ENCODE measurements around the gene UBAC1.

The UBAC1 gene

GRCh38 chr9:135998410-135999071, 37.4 kb upstream of the UBAC1 start (continued):
- TF ChIP-seq ZNF580 (tag by site-specific recombination; IDR thresholded peaks at IDR 0.05) (no peak), PRDM2 (tag by site-specific recombination; IDR thresholded peaks at IDR 0.05; ENCODE audit: borderline replicate concordance) (no peak), ZSCAN16 (tag by site-specific recombination; IDR thresholded peaks at IDR 0.05) (no peak), ZNF747 (tag by site-specific recombination; IDR thresholded peaks at IDR 0.05) (no peak), ZNF416 (tag by site-specific recombination; IDR thresholded peaks at IDR 0.05) (no peak), OVOL3 (tag by site-specific recombination; IDR thresholded peaks at IDR 0.05) (no peak)

- CTCF ChIA-PET: interaction anchor here (1.3 kb wide), 1 partner anchor 30 kb away, joined by 6 read pairs; no protein-coding TSS in a partner anchor
- Histone ChIP-seq H3K36me3 (ENCODE audit: control insufficient read depth in 2 of 2, insufficient read depth in 1 of 2, low read length in 2 of 2) (no peaks in the 10 kb centered on the region), H3K27ac (ENCODE audit: extremely low read depth, low read depth, low read length) (no peak overlapping the region), H3K4me1 (ENCODE audit: control insufficient read depth, insufficient read depth, low read length) (peaks cover 2% of the 10 kb centered on the region; the same call in 1 of the 2 replicates), H3K9me3 (ENCODE audit: control insufficient read depth, insufficient read depth, low read depth, low read length) (no peaks in the 10 kb centered on the region), H3K4me3 (ENCODE audit: low read depth, low read length) (no peak overlapping the region)
- POLR2A ChIA-PET: no interaction called here
- no peak for TF ChIP-seq ZBTB10 (tag by site-specific recombination; IDR thresholded peaks at IDR 0.05)
- no peak for TF ChIP-seq ZNF580 (tag by site-specific recombination; IDR thresholded peaks at IDR 0.05)
- no peak for TF ChIP-seq ELK4 (IDR thresholded peaks at IDR 0.05; ENCODE audit: borderline replicate concordance, low read depth, low read length)
- no peak for TF ChIP-seq ZNF37A (tag by site-specific recombination; IDR thresholded peaks at IDR 0.05)
- TF ChIP-seq ZNF280D (tag by site-specific recombination; IDR thresholded peaks at IDR 0.05): no peak
- no peak for TF ChIP-seq ZNF560 (tag by site-specific recombination; IDR thresholded peaks at IDR 0.05; ENCODE audit: borderline replicate concordance)
- no peak for TF ChIP-seq ZNF692 (tag by site-specific recombination; IDR thresholded peaks at IDR 0.05)
- TF ChIP-seq ZNF24 (tag by site-specific recombination; IDR thresholded peaks at IDR 0.05): no peak
- no peak for TF ChIP-seq ZNF837 (tag by site-specific recombination; IDR thresholded peaks at IDR 0.05)
- TF ChIP-seq ZNF10 (tag by site-specific recombination; IDR thresholded peaks at IDR 0.05): no peak
These were observed 36.8 kb upstream of the UBAC1 start for GRCh38 chr9:135998016-135998380.
